Measurements from ENCODE around the gene PCSK7.

Gene PCSK7

GRCh38 chr11:117181586-117182550, 50.0 kb downstream of the PCSK7 start:
- Mint-ChIP-seq H3K4me1 (peaks cover 33 to 73% of the 10 kb centered on the region in 2 donors), H3K36me3 (peaks cover 29 to 38% of the 10 kb centered on the region in 2 donors), H3K9me3 (no peaks in the 10 kb centered on the region), H3K4me3 (no peak overlapping the region), H3K27ac (no peak overlapping the region), H3K27me3 (no peaks in the 10 kb centered on the region)
- ATAC-seq (replicated peaks), result no peak
- no peak for DNase-seq

GRCh38 chr11:117180661-117181585, 51.0 kb downstream of the PCSK7 start:
- H3K9me3 Mint-ChIP-seq, result no peaks in the 10 kb centered on the region
- H3K4me3 Mint-ChIP-seq, result peak overlapping the region; percentile 58 to 98
- DNase-seq (peak; percentile 37), ATAC-seq (replicated peaks) (peak; percentile 14 to 26)
- H3K27me3 Mint-ChIP-seq, result no peaks in the 10 kb centered on the region
- H3K36me3 Mint-ChIP-seq, result peaks cover 23 to 30% of the 10 kb centered on the region in 2 donors
- H3K27ac Mint-ChIP-seq, result peak overlapping the region; percentile 98
- H3K4me1 Mint-ChIP-seq, result peaks cover 26 to 64% of the 10 kb centered on the region in 2 donors

GRCh38 chr11:117180020-117180419, 51.9 kb downstream of the PCSK7 start:
- no peak for ATAC-seq (replicated peaks)
- Mint-ChIP-seq H3K36me3 (peaks cover 21% of the 10 kb centered on the region in 2 donors), H3K27ac (peak overlapping the region; percentile 98)

GRCh38 chr11:117179048-117179999, 52.5 kb downstream of the PCSK7 start:
- H3K4me3 Mint-ChIP-seq, result peak overlapping the region; percentile 98
- peaks cover 19 to 51% of the 10 kb centered on the region in 2 donors for H3K4me1 Mint-ChIP-seq
- H3K36me3 Mint-ChIP-seq, result peaks cover 19 to 20% of the 10 kb centered on the region in 2 donors
- H3K27me3 Mint-ChIP-seq, result no peaks in the 10 kb centered on the region
- DNase-seq (peak; percentile 33), ATAC-seq (replicated peaks) (peak; percentile 60 to 61)
- peak overlapping the region; percentile 98 for H3K27ac Mint-ChIP-seq
- H3K9me3 Mint-ChIP-seq, result no peaks in the 10 kb centered on the region

More at GRCh38 chr11:117180020-117180419, 51.9 kb downstream of the PCSK7 start:
- no peaks in the 10 kb centered on the region for H3K27me3 Mint-ChIP-seq
- DNase-seq, result no peak
- H3K9me3 Mint-ChIP-seq, result no peaks in the 10 kb centered on the region
- peaks cover 20 to 55% of the 10 kb centered on the region in 2 donors for H3K4me1 Mint-ChIP-seq
- H3K4me3 Mint-ChIP-seq, result peak overlapping the region; percentile 98

- H3K4me3 Mint-ChIP-seq, result peak within 1 kb of the TSS; percentile 98
- peak within 1 kb of the TSS; percentile 98 for H3K27ac Mint-ChIP-seq
- no peaks in the 10 kb centered on the region for H3K27me3 Mint-ChIP-seq
- DNase-seq, result peak; percentile 85
- H3K4me1 Mint-ChIP-seq, result peaks cover 22 to 46% of the 10 kb centered on the region in 2 donors
- H3K36me3 Mint-ChIP-seq, result peaks cover 14 to 16% of the 10 kb centered on the region in 2 donors
- H3K9me3 Mint-ChIP-seq, result no peaks in the 10 kb centered on the region
- peak; percentile 94 to 96 for ATAC-seq (replicated peaks)
Measured at GRCh38 chr11:117178210-117179034, 53.5 kb downstream of the PCSK7 start, which contains the start of gene SIDT2. SIDT2 (plus strand) TSS chr11:117178743; CDS start chr11:117179264, 521 bp downstream.

GRCh38 chr11:117177534-117178209, 54.2 kb downstream of the PCSK7 start:
- no peak for ATAC-seq (replicated peaks)
- Mint-ChIP-seq H3K36me3 (peaks cover 11 to 16% of the 10 kb centered on the region in 2 donors), H3K4me3 (peak overlapping the region; percentile 98), H3K9me3 (no peaks in the 10 kb centered on the region), H3K27me3 (no peaks in the 10 kb centered on the region), H3K4me1 (peaks cover 21 to 45% of the 10 kb centered on the region in 2 donors), H3K27ac (peak overlapping the region; percentile 98)
- no peak for DNase-seq

GRCh38 chr11:117176186-117176585, 55.7 kb downstream of the PCSK7 start:
- H3K27ac Mint-ChIP-seq, result no peak overlapping the region

GRCh38 chr11:117175781-117176180, 56.1 kb downstream of the PCSK7 start:
- Mint-ChIP-seq H3K36me3 (peaks cover 4 to 8% of the 10 kb centered on the region in 2 donors), H3K9me3 (no peaks in the 10 kb centered on the region), H3K4me1 (peaks cover 20 to 39% of the 10 kb centered on the region in 2 donors), H3K27me3 (no peaks in the 10 kb centered on the region), H3K4me3 (no peak overlapping the region), H3K27ac (no peak overlapping the region)
- no peak for DNase-seq
- no peak for ATAC-seq (replicated peaks)

More at GRCh38 chr11:117176186-117176585, 55.7 kb downstream of the PCSK7 start:
- Mint-ChIP-seq H3K36me3 (peaks cover 8 to 12% of the 10 kb centered on the region in 2 donors), H3K4me1 (peaks cover 24 to 41% of the 10 kb centered on the region in 2 donors), H3K27me3 (no peaks in the 10 kb centered on the region), H3K4me3 (no peak overlapping the region), H3K9me3 (no peaks in the 10 kb centered on the region)
- DNase-seq, result no peak
- no peak for ATAC-seq (replicated peaks)

- Mint-ChIP-seq H3K4me3 (no peak overlapping the region), H3K27ac (no peak overlapping the region), H3K9me3 (no peaks in the 10 kb centered on the region), H3K27me3 (no peaks in the 10 kb centered on the region), H3K36me3 (peaks cover 4 to 8% of the 10 kb centered on the region in 2 donors), H3K4me1 (peaks cover 17 to 33% of the 10 kb centered on the region in 2 donors)
- no peak for ATAC-seq (replicated peaks)
- no peak for DNase-seq
Measured at GRCh38 chr11:117175104-117175503, 56.8 kb downstream of the PCSK7 start.

GRCh38 chr11:117172724-117173421, 59.0 kb downstream of the PCSK7 start:
- no peak overlapping the region for H3K4me3 Mint-ChIP-seq
- peaks cover 4 to 6% of the 10 kb centered on the region in 2 donors for H3K36me3 Mint-ChIP-seq
- DNase-seq (no peak), ATAC-seq (replicated peaks) (no peak)
- no peaks in the 10 kb centered on the region for H3K27me3 Mint-ChIP-seq
- H3K27ac Mint-ChIP-seq, result no peak overlapping the region
- H3K9me3 Mint-ChIP-seq, result no peaks in the 10 kb centered on the region
- peaks cover 8 to 20% of the 10 kb centered on the region in 2 donors for H3K4me1 Mint-ChIP-seq

GRCh38 chr11:117171404-117172061, 60.3 kb downstream of the PCSK7 start:
- no peak overlapping the region for H3K4me3 Mint-ChIP-seq
- ATAC-seq (replicated peaks) (peak; percentile 55 to 56), DNase-seq (no peak)
- no peaks in the 10 kb centered on the region for H3K27me3 Mint-ChIP-seq
- peaks cover 8 to 16% of the 10 kb centered on the region in 2 donors for H3K4me1 Mint-ChIP-seq
- no peaks in the 10 kb centered on the region for H3K9me3 Mint-ChIP-seq
- peaks cover 8 to 9% of the 10 kb centered on the region in 2 donors for H3K36me3 Mint-ChIP-seq
- H3K27ac Mint-ChIP-seq, result peak overlapping the region; percentile 31
